ENCODE data around the gene MPP1. TPM values are rescaled to one million over a fixed set of nuclear protein-coding genes. Genes with fewer than 3 reads are reported as not detected.

Gene MPP1
- total RNA-seq (10 to 100 TPM; 12.8 to 13.0 TPM), polyA plus RNA-seq (14.7 TPM)

DNA sequence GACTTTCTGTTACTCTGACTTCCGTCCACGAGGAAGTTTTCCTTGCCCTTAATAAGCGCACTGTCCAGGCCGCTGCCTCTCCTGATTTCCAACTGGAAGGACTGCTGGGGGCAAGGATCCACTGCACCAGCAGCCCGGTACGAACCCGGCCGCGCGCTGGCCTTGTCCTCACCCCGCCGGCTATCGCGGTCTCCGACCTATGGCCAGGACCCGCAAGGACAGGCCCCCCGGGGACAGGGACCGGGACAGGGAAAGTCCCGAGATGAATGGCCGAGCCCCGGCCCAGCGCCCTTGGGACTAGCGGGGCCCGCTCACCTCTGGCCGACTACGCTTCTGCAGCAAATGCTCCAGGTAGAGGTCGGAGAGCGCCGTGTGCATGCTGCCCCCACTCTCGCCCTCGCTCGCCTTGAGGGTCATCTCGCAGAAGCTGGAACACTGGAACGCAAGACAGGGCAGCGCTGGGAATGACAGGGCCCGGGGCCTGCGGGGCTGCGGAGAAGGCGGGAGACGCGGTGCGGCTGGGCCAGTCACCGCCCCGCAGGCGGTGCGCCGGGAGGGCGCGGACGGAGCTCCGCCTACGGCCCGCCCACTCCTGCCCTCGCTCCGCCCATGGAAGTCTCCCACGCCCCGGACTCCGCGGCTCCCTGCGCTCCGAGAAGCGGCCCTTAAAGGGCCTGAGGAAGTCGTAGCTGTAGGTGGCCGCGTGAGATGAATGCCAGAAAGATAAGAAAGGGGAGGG, at the start of gene MPP1:
Gene MPP1 (minus strand): TSS at position 529 of the 739 bp plus-strand sequence. CDS start 112 bp downstream, at position 417.
- no peaks in the 10 kb centered on the region for H3K36me3 Mint-ChIP-seq
- ChIA-PET CTCF (no interaction called here), POLR2A (no interaction called here)
- H3K9me3 Mint-ChIP-seq: peaks cover 0 to 2% (median 0%) of the 10 kb centered on the region in 5 donors
- peaks cover 21 to 35% (median 24%) of the 10 kb centered on the region in 3 donors for H3K4me1 Mint-ChIP-seq
- peak within 1 kb of the TSS; percentile 47 for H3K4me3 ChIP-seq (ENCODE audit: low read length)
- no peaks in the 10 kb centered on the region for H3K27me3 ChIP-seq (ENCODE audit: insufficient read depth, low read length, poor library complexity, severe bottlenecking)
- peak within 1 kb of the TSS; percentile 75 for H3K27ac ChIP-seq (ENCODE audit: low read depth, low read length)
- peak within 1 kb of the TSS in 4 of 8 donors; percentile 50 to 78 (median 54) for H3K27ac Mint-ChIP-seq
- no peaks in the 10 kb centered on the region for H3K9me3 ChIP-seq (ENCODE audit: low read length)
- peaks cover 16% of the 10 kb centered on the region for H3K4me1 ChIP-seq (ENCODE audit: insufficient read depth, low read length)
- no peaks in the 10 kb centered on the region for H3K27me3 Mint-ChIP-seq
- peak within 1 kb of the TSS; percentile 70 to 89 (median 83) for H3K4me3 Mint-ChIP-seq
- peak; percentile 68 to 82 (median 74) for DNase-seq
- H3K36me3 ChIP-seq (ENCODE audit: insufficient read depth, low read length): no peaks in the 10 kb centered on the region

DNA sequence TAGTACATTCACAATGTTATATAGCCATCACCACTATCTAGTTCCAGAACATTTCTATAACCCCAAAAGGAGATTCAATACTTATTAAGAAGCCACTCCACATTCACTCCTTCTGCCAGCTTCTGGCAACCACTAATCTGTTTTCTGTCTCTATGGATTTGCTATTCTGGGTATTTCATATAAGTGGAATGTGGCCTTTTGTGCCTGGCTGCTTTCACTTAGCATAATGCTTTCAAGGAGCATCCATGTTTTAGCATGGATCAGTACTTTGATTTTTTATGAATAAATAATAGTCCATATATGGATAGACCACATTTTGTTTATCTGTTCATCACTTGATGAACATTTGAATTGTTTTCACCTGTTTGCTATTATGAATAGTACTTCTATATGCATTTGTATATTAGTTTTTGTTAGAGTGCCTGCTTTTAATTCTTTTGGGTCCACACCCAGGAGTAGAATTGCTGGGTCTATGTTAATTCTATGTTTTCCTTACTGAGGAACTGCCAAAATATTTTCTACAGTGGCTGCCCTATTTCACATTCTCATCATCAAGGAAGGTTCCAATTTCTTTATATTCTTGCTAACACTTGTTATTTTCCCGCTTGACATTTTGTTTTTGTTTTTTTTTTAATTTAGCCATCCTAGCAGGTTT, 45.8 kb upstream of the MPP1 start:
- H3K36me3 Mint-ChIP-seq: peaks cover 3 to 13% (median 5%) of the 10 kb centered on the region in 3 donors
- peaks cover 0 to 6% of the 10 kb centered on the region in 2 donors for H3K27me3 Mint-ChIP-seq
- no peaks in the 10 kb centered on the region for H3K27me3 ChIP-seq (ENCODE audit: insufficient read depth, low read length, poor library complexity, severe bottlenecking)
- no peaks in the 10 kb centered on the region for H3K4me1 ChIP-seq (ENCODE audit: insufficient read depth, low read length)
- no peak overlapping the region for H3K4me3 ChIP-seq (ENCODE audit: low read length)
- no peaks in the 10 kb centered on the region for H3K36me3 ChIP-seq (ENCODE audit: insufficient read depth, low read length)
- CTCF ChIA-PET: no interaction called here
- no peaks in the 10 kb centered on the region for H3K4me1 Mint-ChIP-seq
- no peak overlapping the region for H3K27ac ChIP-seq (ENCODE audit: low read depth, low read length)
- no peaks in the 10 kb centered on the region for H3K9me3 ChIP-seq (ENCODE audit: low read length)
- DNase-seq: no peak
- peaks cover 0 to 3% (median 0%) of the 10 kb centered on the region in 5 donors for H3K9me3 Mint-ChIP-seq
- H3K27ac Mint-ChIP-seq: no peak overlapping the region
- no peak overlapping the region for H3K4me3 Mint-ChIP-seq
- POLR2A ChIA-PET: no interaction called here

DNA sequence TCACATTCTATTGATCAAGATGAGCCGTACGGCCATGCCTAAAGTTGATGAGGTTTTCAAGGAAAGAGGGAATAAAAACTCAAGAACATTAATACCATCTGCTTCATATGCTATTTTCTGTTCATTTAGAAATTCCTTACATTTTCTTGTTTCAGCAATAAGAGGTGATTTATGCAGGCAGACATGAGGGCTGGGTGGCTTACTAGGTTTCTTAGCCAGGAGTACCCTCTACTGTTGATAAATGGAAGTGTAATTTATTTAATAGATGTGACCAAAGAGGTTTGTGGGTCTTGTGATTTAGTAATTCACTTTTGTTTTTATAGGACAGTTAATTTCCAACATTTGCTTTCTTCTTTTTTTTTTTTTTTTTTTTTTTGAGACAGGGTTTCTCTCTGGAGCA, 35.6 kb upstream of the MPP1 start:
- H3K4me1 Mint-ChIP-seq: no peaks in the 10 kb centered on the region
- no peak overlapping the region for H3K27ac ChIP-seq (ENCODE audit: low read depth, low read length)
- H3K9me3 Mint-ChIP-seq: no peaks in the 10 kb centered on the region
- H3K9me3 ChIP-seq (ENCODE audit: low read length): no peaks in the 10 kb centered on the region
- no peak overlapping the region for H3K27ac Mint-ChIP-seq
- no peaks in the 10 kb centered on the region for H3K27me3 ChIP-seq (ENCODE audit: insufficient read depth, low read length, poor library complexity, severe bottlenecking)
- no peak overlapping the region for H3K4me3 Mint-ChIP-seq
- H3K4me3 ChIP-seq (ENCODE audit: low read length): no peak overlapping the region
- no peaks in the 10 kb centered on the region for H3K36me3 Mint-ChIP-seq
- no peaks in the 10 kb centered on the region for H3K4me1 ChIP-seq (ENCODE audit: insufficient read depth, low read length)
- no peaks in the 10 kb centered on the region for H3K36me3 ChIP-seq (ENCODE audit: insufficient read depth, low read length)
- H3K27me3 Mint-ChIP-seq: no peaks in the 10 kb centered on the region
- ChIA-PET POLR2A (no interaction called here), CTCF (interaction anchor here (1.0 kb wide), 1 partner anchor 92 kb away, joined by 3 read pairs; no protein-coding TSS in a partner anchor)
- DNase-seq: peak in 2 of 5 donors; percentile 26 to 32

DNA sequence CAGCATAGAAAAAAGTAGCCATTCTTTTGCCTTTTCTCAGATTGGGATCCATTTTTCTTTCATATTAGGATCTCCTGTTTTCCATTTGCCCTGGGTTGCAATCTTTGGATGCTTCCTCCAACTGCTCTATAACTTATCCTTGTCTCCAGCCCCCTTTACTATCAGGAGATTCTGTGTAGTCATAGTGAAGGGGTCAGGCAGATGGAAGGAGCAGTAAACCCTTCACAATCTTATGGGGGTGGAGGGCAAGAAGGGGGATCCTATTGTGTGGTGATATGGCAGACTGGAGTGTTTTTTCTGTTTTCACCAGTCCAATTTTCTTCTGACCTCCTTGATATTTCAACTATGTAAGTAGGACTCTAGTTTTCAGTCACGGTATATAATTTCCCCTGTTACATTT, 30.9 kb upstream of the MPP1 start:
- no peak overlapping the region for H3K4me3 Mint-ChIP-seq
- H3K36me3 Mint-ChIP-seq: no peaks in the 10 kb centered on the region
- H3K27me3 Mint-ChIP-seq: peaks cover 0 to 3% of the 10 kb centered on the region in 2 donors
- ChIA-PET CTCF (no interaction called here), POLR2A (no interaction called here)
- Histone ChIP-seq H3K9me3 (ENCODE audit: low read length) (no peaks in the 10 kb centered on the region), H3K4me3 (ENCODE audit: low read length) (no peak overlapping the region), H3K27me3 (ENCODE audit: insufficient read depth, low read length, poor library complexity, severe bottlenecking) (no peaks in the 10 kb centered on the region), H3K36me3 (ENCODE audit: insufficient read depth, low read length) (no peaks in the 10 kb centered on the region), H3K4me1 (ENCODE audit: insufficient read depth, low read length) (no peaks in the 10 kb centered on the region), H3K27ac (ENCODE audit: low read depth, low read length) (no peak overlapping the region)
- no peaks in the 10 kb centered on the region for H3K9me3 Mint-ChIP-seq
- peak overlapping the region in 1 of 8 donors; percentile 62 for H3K27ac Mint-ChIP-seq
- DNase-seq: no peak
- no peaks in the 10 kb centered on the region for H3K4me1 Mint-ChIP-seq

DNA sequence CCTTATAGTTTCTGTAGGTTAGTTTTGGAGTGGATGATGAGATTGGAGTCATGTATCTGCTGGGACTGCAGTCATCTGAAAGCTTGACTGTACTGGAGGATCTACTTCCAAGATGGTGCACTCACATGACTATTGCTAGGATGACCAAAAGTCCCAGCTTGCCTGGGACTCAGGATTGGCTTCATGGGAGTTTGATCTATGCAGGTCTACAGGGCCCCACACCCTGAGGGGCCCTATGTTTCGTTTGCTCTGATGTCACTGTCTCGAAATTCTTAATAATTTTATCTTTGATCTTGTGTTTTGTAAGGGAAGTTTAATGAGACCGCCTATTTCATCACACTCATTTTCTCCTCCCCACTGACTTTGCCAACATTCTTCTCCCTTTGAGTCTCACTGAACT, 29.3 kb upstream of the MPP1 start, which contains the start of gene SMIM9:
Gene SMIM9 (minus strand): TSS at position 101 of the 400 bp plus-strand sequence. CDS start 3,806 bp downstream, outside the sequence.
- Histone ChIP-seq H3K4me3 (ENCODE audit: low read length) (no peak within 1 kb of the TSS), H3K27me3 (ENCODE audit: insufficient read depth, low read length, poor library complexity, severe bottlenecking) (no peaks in the 10 kb centered on the region), H3K36me3 (ENCODE audit: insufficient read depth, low read length) (no peaks in the 10 kb centered on the region), H3K4me1 (ENCODE audit: insufficient read depth, low read length) (no peaks in the 10 kb centered on the region), H3K27ac (ENCODE audit: low read depth, low read length) (no peak within 1 kb of the TSS), H3K9me3 (ENCODE audit: low read length) (no peaks in the 10 kb centered on the region)
- Mint-ChIP-seq H3K27ac (no peak within 1 kb of the TSS), H3K27me3 (peaks cover 0 to 3% of the 10 kb centered on the region in 2 donors), H3K4me3 (no peak within 1 kb of the TSS), H3K36me3 (no peaks in the 10 kb centered on the region), H3K4me1 (peaks cover 0 to 5% (median 0%) of the 10 kb centered on the region in 3 donors), H3K9me3 (no peaks in the 10 kb centered on the region)
- CTCF ChIA-PET: no interaction called here
- no peak for DNase-seq
- POLR2A ChIA-PET: no interaction called here

DNA sequence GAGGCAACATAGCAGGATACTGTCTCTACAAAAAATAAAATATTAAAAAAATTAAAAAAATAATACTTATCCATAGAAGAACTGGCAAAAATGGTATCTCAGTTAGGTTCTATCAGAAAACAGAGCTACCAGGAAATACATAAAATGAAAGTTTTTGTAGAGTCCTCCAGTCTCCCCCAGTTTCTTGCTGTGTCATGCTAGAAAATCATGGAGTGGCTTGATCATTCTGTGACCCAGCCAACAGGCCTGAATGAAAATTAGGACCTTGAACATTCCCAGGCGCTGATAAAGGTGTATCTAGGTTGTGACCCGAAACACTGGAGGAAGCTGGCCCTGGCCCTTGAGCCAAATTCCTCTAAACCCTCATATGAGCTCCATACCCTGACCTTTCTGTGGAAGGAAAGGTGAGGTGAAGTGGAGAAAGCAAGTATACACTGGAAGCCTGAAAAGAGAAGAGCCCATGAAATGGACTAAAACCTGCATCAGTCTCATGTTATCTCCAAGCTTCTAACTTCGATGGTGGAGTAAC, 28.5 kb upstream of the MPP1 start:
- no peaks in the 10 kb centered on the region for H3K9me3 ChIP-seq (ENCODE audit: low read length)
- H3K9me3 Mint-ChIP-seq: no peaks in the 10 kb centered on the region
- H3K27ac ChIP-seq (ENCODE audit: low read depth, low read length): no peak overlapping the region
- no peaks in the 10 kb centered on the region for H3K36me3 ChIP-seq (ENCODE audit: insufficient read depth, low read length)
- H3K4me3 ChIP-seq (ENCODE audit: low read length): no peak overlapping the region
- H3K27me3 Mint-ChIP-seq: peaks cover 0 to 3% of the 10 kb centered on the region in 2 donors
- CTCF ChIA-PET: no interaction called here
- no peaks in the 10 kb centered on the region for H3K36me3 Mint-ChIP-seq
- H3K4me1 Mint-ChIP-seq: peaks cover 0 to 8% (median 0%) of the 10 kb centered on the region in 3 donors
- no peaks in the 10 kb centered on the region for H3K27me3 ChIP-seq (ENCODE audit: insufficient read depth, low read length, poor library complexity, severe bottlenecking)
- H3K27ac Mint-ChIP-seq: no peak overlapping the region
- POLR2A ChIA-PET: no interaction called here
- DNase-seq: no peak
- no peaks in the 10 kb centered on the region for H3K4me1 ChIP-seq (ENCODE audit: insufficient read depth, low read length)
- no peak overlapping the region for H3K4me3 Mint-ChIP-seq

DNA sequence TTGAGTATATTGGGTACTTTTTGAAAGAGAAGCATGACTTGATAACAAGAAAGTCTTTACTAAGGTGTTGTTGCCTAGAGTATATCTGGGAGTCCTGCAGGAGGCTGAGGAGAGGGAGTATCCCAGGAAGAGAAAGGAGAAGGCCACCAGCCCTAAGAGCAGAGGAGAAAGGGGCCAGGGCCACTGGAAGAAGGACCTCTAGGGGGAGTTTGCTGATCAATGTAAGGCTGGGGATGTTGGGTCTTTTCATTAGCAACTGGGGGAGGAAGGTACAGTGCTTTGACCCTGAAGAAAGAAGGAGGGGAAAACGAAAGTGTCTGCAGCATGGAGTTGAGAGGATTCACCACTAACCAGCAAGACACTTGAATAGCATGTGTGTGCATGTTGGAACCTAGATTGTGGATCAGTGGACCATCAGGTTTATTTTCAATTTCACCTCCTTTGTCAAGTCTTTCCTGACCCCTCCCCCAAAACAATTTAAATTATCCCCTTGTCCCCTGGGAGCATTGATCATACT, 24.7 kb upstream of the MPP1 start:
- DNase-seq: no peak
- no peak overlapping the region for H3K4me3 Mint-ChIP-seq
- peaks cover 0 to 18% (median 6%) of the 10 kb centered on the region in 3 donors for H3K4me1 Mint-ChIP-seq
- Histone ChIP-seq H3K4me1 (ENCODE audit: insufficient read depth, low read length) (no peaks in the 10 kb centered on the region), H3K9me3 (ENCODE audit: low read length) (no peaks in the 10 kb centered on the region), H3K27me3 (ENCODE audit: insufficient read depth, low read length, poor library complexity, severe bottlenecking) (no peaks in the 10 kb centered on the region), H3K27ac (ENCODE audit: low read depth, low read length) (no peak overlapping the region), H3K4me3 (ENCODE audit: low read length) (no peak overlapping the region), H3K36me3 (ENCODE audit: insufficient read depth, low read length) (no peaks in the 10 kb centered on the region)
- CTCF ChIA-PET: no interaction called here
- POLR2A ChIA-PET: no interaction called here
- peaks cover 0 to 1% (median 0%) of the 10 kb centered on the region in 5 donors for H3K9me3 Mint-ChIP-seq
- H3K27ac Mint-ChIP-seq: peak overlapping the region in 3 of 8 donors; percentile 13 to 53 (median 15)
- no peaks in the 10 kb centered on the region for H3K36me3 Mint-ChIP-seq
- peaks cover 0 to 3% of the 10 kb centered on the region in 2 donors for H3K27me3 Mint-ChIP-seq

DNA sequence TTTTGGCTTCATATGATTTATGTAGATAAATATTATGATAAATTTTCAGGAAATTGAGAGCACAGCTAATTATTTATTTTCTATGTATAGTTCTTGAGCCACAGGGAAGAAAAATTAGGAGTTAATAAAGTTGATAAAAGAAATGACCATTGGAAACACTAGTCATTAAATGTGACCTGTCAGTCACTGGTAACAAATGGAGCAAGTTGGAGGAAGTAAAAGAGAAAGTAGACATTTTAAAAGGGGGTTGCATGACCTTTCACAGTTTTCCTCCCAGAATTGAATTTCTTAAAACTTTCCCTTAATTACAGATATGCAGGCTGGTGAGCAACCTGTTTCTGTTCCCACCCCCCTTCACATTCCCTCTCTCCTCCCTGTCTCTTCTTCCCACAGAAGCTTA, 23.8 kb upstream of the MPP1 start:
- peaks cover 0 to 18% (median 6%) of the 10 kb centered on the region in 3 donors for H3K4me1 Mint-ChIP-seq
- Histone ChIP-seq H3K4me3 (ENCODE audit: low read length) (no peak overlapping the region), H3K9me3 (ENCODE audit: low read length) (no peaks in the 10 kb centered on the region), H3K27ac (ENCODE audit: low read depth, low read length) (no peak overlapping the region), H3K36me3 (ENCODE audit: insufficient read depth, low read length) (no peaks in the 10 kb centered on the region), H3K27me3 (ENCODE audit: insufficient read depth, low read length, poor library complexity, severe bottlenecking) (no peaks in the 10 kb centered on the region), H3K4me1 (ENCODE audit: insufficient read depth, low read length) (no peaks in the 10 kb centered on the region)
- H3K27ac Mint-ChIP-seq: peak overlapping the region in 1 of 8 donors; percentile 1
- no peak for DNase-seq
- H3K4me3 Mint-ChIP-seq: no peak overlapping the region
- peaks cover 0 to 1% (median 0%) of the 10 kb centered on the region in 5 donors for H3K9me3 Mint-ChIP-seq
- POLR2A ChIA-PET: no interaction called here
- H3K36me3 Mint-ChIP-seq: no peaks in the 10 kb centered on the region
- CTCF ChIA-PET: no interaction called here
- H3K27me3 Mint-ChIP-seq: peaks cover 0 to 2% of the 10 kb centered on the region in 2 donors
